ENCODE measurements around the gene DDX41. TPM values are rescaled to one million over a fixed set of nuclear protein-coding genes. Genes with fewer than 3 reads are reported as not detected.

Gene DDX41
- polyA plus RNA-seq, 3 donors = 44.9 to 178 (median 70.3) TPM

- Histone ChIP-seq H2AFZ (ENCODE audit: insufficient read depth, low read depth, low read length, poor library complexity, severe bottlenecking) (no peak overlapping the region), H3K9me3 (replicated peaks in 1 of 2; ENCODE audit: control insufficient read depth in 1 of 2, insufficient read depth in 1 of 2, low read length in 2 of 2) (no peaks in the 10 kb centered on the region), H3K9ac (ENCODE audit: insufficient read depth, low read length, poor library complexity, severe bottlenecking) (peak overlapping the region; percentile 81), H3K27me3 (ENCODE audit: control insufficient read depth in 2 of 2, insufficient read depth in 2 of 2, low read length in 2 of 2) (peaks cover 0 to 17% of the 10 kb centered on the region in 2 donors), H3K4me1 (ENCODE audit: control insufficient read depth in 1 of 2, insufficient read depth in 2 of 2, low read length in 2 of 2) (peaks cover 65 to 75% of the 10 kb centered on the region in 2 donors), H3K36me3 (replicated peaks in 1 of 2; ENCODE audit: control insufficient read depth in 1 of 2, insufficient read depth in 2 of 2, low read length in 2 of 2) (peaks cover 14 to 21% of the 10 kb centered on the region in 2 donors), H3K79me2 (ENCODE audit: insufficient read depth, low read length) (peaks cover 34% of the 10 kb centered on the region), H3K27ac (ENCODE audit: low read depth in 1 of 2, low read length in 2 of 2) (peak overlapping the region; percentile 96 to 98), H4K20me1 (ENCODE audit: insufficient read depth, low read length) (peaks cover 17% of the 10 kb centered on the region), H3K4me3 (replicated peaks in 1 of 3; ENCODE audit: low read depth in 2 of 3, low read length in 3 of 3) (peak overlapping the region in 2 of 3 experiments; percentile 12 to 84), H3K4me2 (replicated peaks; ENCODE audit: extremely low read depth, low read length, poor library complexity, severe bottlenecking) (peak overlapping the region; percentile 94)
- peak in 2 of 3 donors; percentile 36 to 49 for DNase-seq
- Mint-ChIP-seq H3K9me3 (peaks cover 0 to 3% (median 0%) of the 10 kb centered on the region in 7 donors), H3K27ac (peak overlapping the region; percentile 97 to 99 (median 98)), H3K36me3 (peaks cover 22 to 32% of the 10 kb centered on the region in 2 donors), H3K27me3 (ENCODE audit: low read depth in 3 of 3) (peaks cover 19 to 27% (median 20%) of the 10 kb centered on the region in 3 donors), H3K4me1 (peaks cover 62% of the 10 kb centered on the region), H3K4me3 (peak overlapping the region; percentile 76 to 78)
- WGBS (ENCODE audit: insufficient coverage) = 59% methylated on average over 12 of the region's 14 CpGs
- TF ChIP-seq, protein P1, sequence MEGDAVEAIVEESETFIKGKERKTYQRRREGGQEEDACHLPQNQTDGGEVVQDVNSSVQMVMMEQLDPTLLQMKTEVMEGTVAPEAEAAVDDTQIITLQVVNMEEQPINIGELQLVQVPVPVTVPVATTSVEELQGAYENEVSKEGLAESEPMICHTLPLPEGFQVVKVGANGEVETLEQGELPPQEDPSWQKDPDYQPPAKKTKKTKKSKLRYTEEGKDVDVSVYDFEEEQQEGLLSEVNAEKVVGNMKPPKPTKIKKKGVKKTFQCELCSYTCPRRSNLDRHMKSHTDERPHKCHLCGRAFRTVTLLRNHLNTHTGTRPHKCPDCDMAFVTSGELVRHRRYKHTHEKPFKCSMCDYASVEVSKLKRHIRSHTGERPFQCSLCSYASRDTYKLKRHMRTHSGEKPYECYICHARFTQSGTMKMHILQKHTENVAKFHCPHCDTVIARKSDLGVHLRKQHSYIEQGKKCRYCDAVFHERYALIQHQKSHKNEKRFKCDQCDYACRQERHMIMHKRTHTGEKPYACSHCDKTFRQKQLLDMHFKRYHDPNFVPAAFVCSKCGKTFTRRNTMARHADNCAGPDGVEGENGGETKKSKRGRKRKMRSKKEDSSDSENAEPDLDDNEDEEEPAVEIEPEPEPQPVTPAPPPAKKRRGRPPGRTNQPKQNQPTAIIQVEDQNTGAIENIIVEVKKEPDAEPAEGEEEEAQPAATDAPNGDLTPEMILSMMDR (IDR thresholded peaks at IDR 0.05) = no peak
- intact Hi-C loops (cut with micrococcal nuclease) = loop anchor here (2.0 to 10.0 kb wide), 7 partner anchors 13 to 183 kb away; partner anchors contain the start of genes DOK3 (in 1 of the 2), GRK6 (in 1 of the 2), MXD3 (in 1 of the 2) and PFN3 (in 1 of the 2)
Measured at GRCh38 chr5:177495243-177496060, 21.3 kb downstream of the DDX41 start.

DNA sequence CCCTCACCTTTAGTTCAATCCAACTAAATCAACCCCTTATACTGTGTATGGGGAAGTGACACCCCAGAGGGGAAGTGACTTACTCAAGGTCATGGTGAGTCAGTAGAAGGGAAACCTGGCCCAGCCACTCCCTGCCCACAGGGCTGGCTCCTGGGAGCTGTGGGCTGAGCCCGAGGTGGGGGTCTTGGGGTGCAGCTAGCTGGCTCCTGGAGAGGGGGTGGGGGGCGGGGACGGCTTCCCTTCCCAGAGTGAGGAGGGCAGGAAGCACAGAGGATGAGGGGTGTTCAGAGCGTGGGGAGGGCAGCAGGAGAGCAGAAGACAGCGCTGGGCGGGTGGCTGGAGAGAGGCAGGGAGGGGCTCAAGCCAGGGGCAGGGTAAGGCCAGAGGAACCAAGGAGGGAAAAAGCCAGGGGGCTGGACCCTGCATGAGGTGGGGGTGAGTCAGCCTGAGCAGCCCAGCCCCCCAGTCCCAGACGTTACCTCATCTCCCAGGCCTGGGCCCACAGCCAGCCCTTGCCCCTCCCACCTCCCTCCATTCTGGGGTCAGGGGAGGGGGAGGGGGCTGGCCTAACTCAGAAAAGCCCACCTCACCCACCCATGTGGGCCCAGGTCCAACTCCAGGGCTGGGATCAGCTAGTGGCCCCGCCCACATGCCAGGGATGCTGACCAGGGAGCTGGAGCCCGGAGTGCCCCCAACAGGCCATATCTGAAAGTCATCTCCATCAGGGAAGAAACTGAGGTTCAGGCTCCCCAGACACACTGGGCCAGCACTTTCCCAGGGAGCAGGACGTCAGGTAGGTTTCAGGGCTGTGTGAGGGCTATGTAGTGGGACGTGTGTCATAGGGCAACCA lies 22.2 kb downstream of the DDX41 start:
- Mint-ChIP-seq H3K4me1 (peaks cover 65% of the 10 kb centered on the region), H3K27ac (peak overlapping the region; percentile 97 to 99 (median 98)), H3K27me3 (ENCODE audit: low read depth in 3 of 3) (peaks cover 13 to 22% (median 14%) of the 10 kb centered on the region in 3 donors), H3K4me3 (peak overlapping the region; percentile 72 to 78), H3K36me3 (peaks cover 29 to 41% of the 10 kb centered on the region in 2 donors), H3K9me3 (peaks cover 0 to 2% (median 0%) of the 10 kb centered on the region in 7 donors)
- Histone ChIP-seq H3K27me3 (ENCODE audit: control insufficient read depth in 2 of 2, insufficient read depth in 2 of 2, low read length in 2 of 2) (peaks cover 0 to 14% of the 10 kb centered on the region in 2 donors), H2AFZ (ENCODE audit: insufficient read depth, low read depth, low read length, poor library complexity, severe bottlenecking) (no peak overlapping the region), H3K79me2 (ENCODE audit: insufficient read depth, low read length) (peaks cover 34% of the 10 kb centered on the region), H3K9ac (ENCODE audit: insufficient read depth, low read length, poor library complexity, severe bottlenecking) (peak overlapping the region; percentile 81), H3K4me3 (replicated peaks in 1 of 3; ENCODE audit: low read depth in 2 of 3, low read length in 3 of 3) (peak overlapping the region in 2 of 3 experiments; percentile 12 to 84), H3K27ac (ENCODE audit: low read depth in 1 of 2, low read length in 2 of 2) (peak overlapping the region; percentile 96 to 98), H3K36me3 (replicated peaks in 1 of 2; ENCODE audit: control insufficient read depth in 1 of 2, insufficient read depth in 2 of 2, low read length in 2 of 2) (peaks cover 15 to 30% of the 10 kb centered on the region in 2 donors), H3K4me2 (replicated peaks; ENCODE audit: extremely low read depth, low read length, poor library complexity, severe bottlenecking) (peak overlapping the region; percentile 94), H4K20me1 (ENCODE audit: insufficient read depth, low read length) (peaks cover 24% of the 10 kb centered on the region), H3K4me1 (ENCODE audit: control insufficient read depth in 1 of 2, insufficient read depth in 2 of 2, low read length in 2 of 2) (peaks cover 66 to 75% of the 10 kb centered on the region in 2 donors), H3K9me3 (replicated peaks in 1 of 2; ENCODE audit: control insufficient read depth in 1 of 2, insufficient read depth in 1 of 2, low read length in 2 of 2) (no peaks in the 10 kb centered on the region)
- TF ChIP-seq, protein P1 (IDR thresholded peaks at IDR 0.05) = peak; percentile 32
- peak; percentile 94 to 96 (median 96) for DNase-seq
- intact Hi-C loops (cut with micrococcal nuclease) = loop anchor here (2.0 to 10.0 kb wide), 7 partner anchors 14 to 182 kb away; partner anchors contain the start of genes DOK3 (in 1 of the 2), GRK6 (in 1 of the 2), MXD3 (in 1 of the 2) and PFN3 (in 1 of the 2)
- WGBS (ENCODE audit: insufficient coverage) = 22% methylated on average over 9 of the region's 11 CpGs

Data from CD14-positive monocyte (primary cell).